Type B pancreatic cell (in vitro differentiated cells): ENCODE data around the gene PARVB. TPM values are rescaled to one million over a fixed set of nuclear protein-coding genes. Genes with fewer than 3 reads are reported as not detected.

ENCODE experiments used
- DNase-seq: peaks from one replicate; pipeline ENCODE4 v3.0.0; 2021; ENCODE audit warnings: mixed read lengths; ENCODE audit not compliant: unreplicated experiment; ENCODE audit errors: extremely low spot score
- H3K27ac Mint-ChIP-seq: 2 replicates; pipeline ENCODE4 v1.8.0; 2021; ENCODE audit warnings: mild to moderate bottlenecking, mixed read lengths
- H3K27me3 Mint-ChIP-seq: 2 replicates; pipeline ENCODE4 v1.8.0; 2021; ENCODE audit warnings: mixed read lengths
- H3K36me3 Mint-ChIP-seq: 2 replicates; pipeline ENCODE4 v1.8.0; 2021; ENCODE audit warnings: mixed read lengths
- H3K4me1 Mint-ChIP-seq: one replicate; pipeline ENCODE4 v1.8.0; 2021; ENCODE audit warnings: mixed read lengths; ENCODE audit not compliant: unreplicated experiment
- H3K4me3 Mint-ChIP-seq: 2 replicates; pipeline ENCODE4 v1.8.0; 2021; ENCODE audit warnings: mild to moderate bottlenecking, mixed read lengths
- H3K9me3 Mint-ChIP-seq: 2 replicates; pipeline ENCODE4 v1.8.0; 2021; ENCODE audit warnings: mixed read lengths
- total RNA-seq: library from RNA; stranded (reverse); gene quantifications from 2 replicates; pipeline ENCODE4 v1.2.1, GENCODE V29; 2021; ENCODE audit warnings: low replicate concordance
- TF ChIP-seq, protein P1 (sequence below): fragments of 200-600 bp; sonication (generic); conservative IDR thresholded peaks from 2 replicates; pipeline ENCODE4 v1.5.0; 2021; ENCODE audit warnings: antibody characterized with exemption, mild to moderate bottlenecking

PARVB gene
- total RNA-seq, 1 donor from 2014 or later = 15.9 TPM

DNA sequence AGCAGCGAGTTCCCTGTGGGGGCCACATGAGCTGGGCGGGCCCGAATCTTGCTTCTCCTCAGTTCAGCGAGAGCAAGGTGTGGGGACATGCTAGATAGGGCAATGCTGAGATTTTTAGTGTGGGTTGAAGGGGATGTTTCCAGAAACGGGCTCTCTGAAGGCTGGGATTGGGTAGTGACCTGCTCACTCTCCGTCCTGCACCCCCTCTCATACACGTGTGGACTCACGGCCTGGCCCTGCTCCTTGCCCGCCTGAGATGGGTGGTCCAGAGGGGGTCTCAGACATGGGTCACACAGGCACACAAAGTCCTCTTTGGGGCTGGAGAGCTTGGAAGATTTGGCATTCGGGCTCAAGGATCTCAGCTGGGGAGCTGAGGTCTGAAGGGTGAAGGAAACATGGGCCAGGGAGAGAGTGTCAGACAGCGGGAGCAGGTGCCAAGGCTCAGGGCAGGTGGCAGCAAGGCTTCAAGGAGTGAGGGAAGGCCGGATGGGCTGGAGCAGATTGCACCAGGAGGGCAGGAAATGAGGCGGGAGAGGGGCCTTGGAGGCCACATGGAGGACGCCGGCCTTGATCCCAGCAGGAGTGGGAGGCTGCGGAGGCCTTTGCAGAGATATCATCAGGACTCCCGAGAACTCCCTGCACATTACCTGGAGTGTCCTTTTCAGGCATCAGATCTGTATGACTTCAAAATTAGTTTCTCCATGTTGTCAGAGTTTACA is 74.1 kb downstream of the PARVB start:
- TF ChIP-seq, protein P1, sequence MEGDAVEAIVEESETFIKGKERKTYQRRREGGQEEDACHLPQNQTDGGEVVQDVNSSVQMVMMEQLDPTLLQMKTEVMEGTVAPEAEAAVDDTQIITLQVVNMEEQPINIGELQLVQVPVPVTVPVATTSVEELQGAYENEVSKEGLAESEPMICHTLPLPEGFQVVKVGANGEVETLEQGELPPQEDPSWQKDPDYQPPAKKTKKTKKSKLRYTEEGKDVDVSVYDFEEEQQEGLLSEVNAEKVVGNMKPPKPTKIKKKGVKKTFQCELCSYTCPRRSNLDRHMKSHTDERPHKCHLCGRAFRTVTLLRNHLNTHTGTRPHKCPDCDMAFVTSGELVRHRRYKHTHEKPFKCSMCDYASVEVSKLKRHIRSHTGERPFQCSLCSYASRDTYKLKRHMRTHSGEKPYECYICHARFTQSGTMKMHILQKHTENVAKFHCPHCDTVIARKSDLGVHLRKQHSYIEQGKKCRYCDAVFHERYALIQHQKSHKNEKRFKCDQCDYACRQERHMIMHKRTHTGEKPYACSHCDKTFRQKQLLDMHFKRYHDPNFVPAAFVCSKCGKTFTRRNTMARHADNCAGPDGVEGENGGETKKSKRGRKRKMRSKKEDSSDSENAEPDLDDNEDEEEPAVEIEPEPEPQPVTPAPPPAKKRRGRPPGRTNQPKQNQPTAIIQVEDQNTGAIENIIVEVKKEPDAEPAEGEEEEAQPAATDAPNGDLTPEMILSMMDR = no peak
- Mint-ChIP-seq H3K36me3 (no peaks in the 10 kb centered on the region), H3K4me1 (peaks cover 4% of the 10 kb centered on the region), H3K9me3 (no peaks in the 10 kb centered on the region), H3K4me3 (no peak overlapping the region), H3K27me3 (no peaks in the 10 kb centered on the region), H3K27ac (no peak overlapping the region)
- no peak for DNase-seq

DNA sequence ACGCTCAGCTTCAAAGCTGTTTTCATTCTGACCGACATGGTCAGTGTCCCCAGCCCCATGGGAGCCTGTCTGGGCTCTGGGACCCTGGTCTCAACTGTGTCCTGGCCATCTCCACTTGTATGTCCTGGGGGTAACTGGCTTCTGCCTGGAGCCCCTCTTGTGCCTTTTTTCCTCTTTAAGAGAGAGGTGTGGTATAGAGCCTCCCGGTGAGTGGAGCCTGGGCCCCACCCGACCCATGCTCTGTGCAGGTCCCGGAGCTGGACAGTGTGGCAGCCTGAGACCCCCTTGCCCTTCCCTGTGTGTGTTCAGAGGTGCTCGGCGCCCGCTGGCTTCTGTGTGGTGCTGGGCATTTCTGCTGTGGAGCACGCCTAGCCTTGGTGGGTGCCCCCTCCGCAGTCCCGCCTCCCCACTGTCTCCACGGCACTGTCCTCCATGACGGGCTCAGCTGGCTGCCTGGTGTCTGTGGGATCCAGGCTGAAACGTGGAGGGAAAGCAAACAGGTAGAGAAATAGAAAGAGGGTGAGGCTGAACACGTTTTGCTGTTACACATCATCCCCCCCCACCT is 74.9 kb downstream of the PARVB start:
- Mint-ChIP-seq H3K27ac (no peak overlapping the region), H3K4me3 (no peak overlapping the region), H3K27me3 (no peaks in the 10 kb centered on the region), H3K9me3 (no peaks in the 10 kb centered on the region), H3K4me1 (peaks cover 4% of the 10 kb centered on the region), H3K36me3 (no peaks in the 10 kb centered on the region)
- TF ChIP-seq, protein P1 = no peak
- no peak for DNase-seq

DNA sequence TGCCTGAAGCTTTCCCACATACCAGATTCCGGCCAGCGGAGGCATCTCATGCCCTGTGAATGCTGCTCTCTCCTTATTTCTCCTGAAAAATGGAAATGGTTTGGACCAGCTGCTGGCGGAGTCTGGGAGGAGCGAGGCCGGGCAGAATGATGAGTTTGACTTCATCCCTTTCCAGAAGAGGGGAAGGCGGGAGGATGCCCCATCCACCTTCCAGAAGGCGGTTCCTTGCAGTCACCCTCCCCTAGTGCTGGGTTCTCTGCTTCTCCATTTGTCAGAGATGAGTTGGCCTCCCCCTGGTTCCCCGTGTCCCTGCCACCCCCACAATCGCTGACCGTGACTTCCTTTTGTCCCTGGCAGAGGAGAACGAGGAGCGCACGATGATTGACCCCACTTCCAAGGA is 75.6 kb downstream of the PARVB start:
- Mint-ChIP-seq H3K27ac (peak overlapping the region; percentile 26), H3K27me3 (no peaks in the 10 kb centered on the region), H3K36me3 (no peaks in the 10 kb centered on the region), H3K4me3 (no peak overlapping the region), H3K4me1 (peaks cover 4% of the 10 kb centered on the region), H3K9me3 (no peaks in the 10 kb centered on the region)
- TF ChIP-seq, protein P1 = no peak
- DNase-seq = no peak

DNA sequence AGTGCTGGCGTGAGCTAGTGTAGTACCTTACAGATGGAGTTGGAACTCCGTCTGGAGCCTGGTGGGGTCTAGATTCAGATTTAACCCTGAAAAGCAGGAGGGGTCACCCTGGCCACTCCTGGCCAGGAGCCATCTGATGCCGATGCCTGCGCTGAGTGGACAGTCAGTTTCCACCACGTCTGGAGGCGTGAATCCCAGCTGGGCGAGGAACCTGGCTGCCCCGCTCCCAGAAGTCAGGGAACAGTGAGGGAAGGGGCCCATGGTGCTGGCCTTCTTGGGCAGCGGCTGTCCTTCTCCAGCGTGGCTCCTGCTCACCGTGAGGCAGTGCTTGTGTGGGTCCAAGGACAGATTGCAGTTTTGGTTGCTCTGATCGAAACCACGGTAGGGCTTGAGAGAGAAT is 76.3 kb downstream of the PARVB start:
- TF ChIP-seq, protein P1 = no peak
- H3K4me1 Mint-ChIP-seq = peaks cover 4% of the 10 kb centered on the region
- no peaks in the 10 kb centered on the region for H3K9me3 Mint-ChIP-seq
- no peaks in the 10 kb centered on the region for H3K27me3 Mint-ChIP-seq
- no peak for DNase-seq
- no peak overlapping the region for H3K4me3 Mint-ChIP-seq
- H3K36me3 Mint-ChIP-seq = no peaks in the 10 kb centered on the region
- no peak overlapping the region for H3K27ac Mint-ChIP-seq

DNA sequence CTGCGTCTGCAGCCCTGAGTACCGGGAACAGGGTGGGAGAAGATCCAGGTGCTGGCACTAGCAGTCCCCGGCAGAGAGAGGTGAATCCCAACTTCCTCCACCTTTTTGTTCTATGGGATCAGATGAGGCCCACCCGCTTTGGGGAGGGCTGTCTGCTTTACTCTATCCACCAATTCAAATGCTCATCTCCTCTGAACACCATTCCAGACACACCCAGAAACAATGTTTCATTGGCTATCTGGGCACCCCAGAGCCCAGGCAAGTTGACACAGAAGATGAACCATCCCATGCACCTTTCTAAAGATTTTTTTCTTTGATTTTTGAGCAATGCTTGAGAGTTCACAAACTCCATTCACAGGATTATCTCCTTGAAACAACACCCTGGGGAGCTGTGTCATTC is 78.0 kb downstream of the PARVB start:
- TF ChIP-seq, protein P1 = no peak
- Mint-ChIP-seq H3K4me3 (no peak overlapping the region), H3K36me3 (no peaks in the 10 kb centered on the region), H3K27me3 (no peaks in the 10 kb centered on the region), H3K4me1 (peaks cover 4% of the 10 kb centered on the region), H3K27ac (no peak overlapping the region), H3K9me3 (no peaks in the 10 kb centered on the region)
- no peak for DNase-seq
